ENCODE results near the gene PCDH15.

The PCDH15 gene

GRCh38 chr10:54372179-54372578 lies 428.9 kb downstream of the PCDH15 start:
- DNase-seq (ENCODE audit: low read depth) = no peak

GRCh38 chr10:54368984-54369383 lies 432.0 kb downstream of the PCDH15 start:
- no peak for DNase-seq (ENCODE audit: low read depth)

- no peak for DNase-seq (ENCODE audit: low read depth)
Observed at GRCh38 chr10:54363390-54363789, 437.6 kb downstream of the PCDH15 start.

- no peak for DNase-seq (ENCODE audit: low read depth)
Observed at GRCh38 chr10:54342058-54342457, 459.0 kb downstream of the PCDH15 start.

- DNase-seq (ENCODE audit: low read depth) = no peak
Observed at GRCh38 chr10:54335296-54335695, 465.7 kb downstream of the PCDH15 start.

GRCh38 chr10:54319341-54319740 lies 481.7 kb downstream of the PCDH15 start:
- no peak for DNase-seq (ENCODE audit: low read depth)

GRCh38 chr10:54318470-54318869 lies 482.6 kb downstream of the PCDH15 start:
- no peak for DNase-seq (ENCODE audit: low read depth)

GRCh38 chr10:54314430-54314829 lies 486.6 kb downstream of the PCDH15 start:
- no peak for DNase-seq (ENCODE audit: low read depth)

- DNase-seq (ENCODE audit: low read depth) = no peak
Observed at GRCh38 chr10:54284526-54285193, 516.4 kb downstream of the PCDH15 start.

GRCh38 chr10:54282012-54282411 lies 519.0 kb downstream of the PCDH15 start:
- DNase-seq (ENCODE audit: low read depth) = no peak

GRCh38 chr10:54266395-54266794 lies 534.6 kb downstream of the PCDH15 start:
- DNase-seq (ENCODE audit: low read depth) = no peak

GRCh38 chr10:54262726-54263125 lies 538.3 kb downstream of the PCDH15 start:
- DNase-seq (ENCODE audit: low read depth) = no peak

- no peak for DNase-seq (ENCODE audit: low read depth)
Observed at GRCh38 chr10:54259104-54259503, 541.9 kb downstream of the PCDH15 start.

GRCh38 chr10:54234832-54235231 lies 566.2 kb downstream of the PCDH15 start:
- DNase-seq (ENCODE audit: low read depth) = no peak

GRCh38 chr10:54203401-54203800 lies 597.6 kb downstream of the PCDH15 start:
- DNase-seq (ENCODE audit: low read depth) = no peak

- DNase-seq (ENCODE audit: low read depth) = no peak
Observed at GRCh38 chr10:54198051-54198450, 603.0 kb downstream of the PCDH15 start.

GRCh38 chr10:54194806-54195205 lies 606.2 kb downstream of the PCDH15 start:
- DNase-seq (ENCODE audit: low read depth) = no peak

GRCh38 chr10:54159924-54160323 lies 641.1 kb downstream of the PCDH15 start:
- DNase-seq (ENCODE audit: low read depth) = no peak

GRCh38 chr10:54148508-54148907 lies 652.5 kb downstream of the PCDH15 start:
- DNase-seq (ENCODE audit: low read depth) = no peak

GRCh38 chr10:54139819-54140428 lies 661.1 kb downstream of the PCDH15 start:
- no peak for DNase-seq (ENCODE audit: low read depth)

GRCh38 chr10:54137396-54137795 lies 663.6 kb downstream of the PCDH15 start:
- DNase-seq (ENCODE audit: low read depth) = no peak

GRCh38 chr10:54133203-54133602 lies 667.8 kb downstream of the PCDH15 start:
- DNase-seq (ENCODE audit: low read depth) = no peak

- DNase-seq (ENCODE audit: low read depth) = no peak
Observed at GRCh38 chr10:54131833-54132232, 669.2 kb downstream of the PCDH15 start.

GRCh38 chr10:54130394-54130793 lies 670.6 kb downstream of the PCDH15 start:
- no peak for DNase-seq (ENCODE audit: low read depth)

Measured in activated T-cell treated with anti-CD3 and anti-CD28 coated beads for 1 hour (primary cell).